ENCODE measurements around the gene SORCS1. TPM values are rescaled to one million over a fixed set of nuclear protein-coding genes. Genes with fewer than 3 reads are reported as not detected.

Gene SORCS1
- polyA plus RNA-seq, 1 experiment = 0.02 TPM

GRCh38 chr10:106938513-106938912, 226.0 kb downstream of the SORCS1 start:
- no peak overlapping the region for H3K4me3 ChIP-seq (ENCODE audit: low read depth, low read length)
- POLR2A ChIA-PET = no interaction called here
- CTCF ChIA-PET = no interaction called here
- H3K9me3 ChIP-seq (ENCODE audit: control insufficient read depth, insufficient read depth, low read length) = peaks cover 15% of the 10 kb centered on the region
- no peak overlapping the region for H3K27ac ChIP-seq (ENCODE audit: low read depth, low read length)
- H3K27me3 ChIP-seq (ENCODE audit: control insufficient read depth, insufficient read depth, low read length) = no peaks in the 10 kb centered on the region
- TF ChIP-seq, protein P1, sequence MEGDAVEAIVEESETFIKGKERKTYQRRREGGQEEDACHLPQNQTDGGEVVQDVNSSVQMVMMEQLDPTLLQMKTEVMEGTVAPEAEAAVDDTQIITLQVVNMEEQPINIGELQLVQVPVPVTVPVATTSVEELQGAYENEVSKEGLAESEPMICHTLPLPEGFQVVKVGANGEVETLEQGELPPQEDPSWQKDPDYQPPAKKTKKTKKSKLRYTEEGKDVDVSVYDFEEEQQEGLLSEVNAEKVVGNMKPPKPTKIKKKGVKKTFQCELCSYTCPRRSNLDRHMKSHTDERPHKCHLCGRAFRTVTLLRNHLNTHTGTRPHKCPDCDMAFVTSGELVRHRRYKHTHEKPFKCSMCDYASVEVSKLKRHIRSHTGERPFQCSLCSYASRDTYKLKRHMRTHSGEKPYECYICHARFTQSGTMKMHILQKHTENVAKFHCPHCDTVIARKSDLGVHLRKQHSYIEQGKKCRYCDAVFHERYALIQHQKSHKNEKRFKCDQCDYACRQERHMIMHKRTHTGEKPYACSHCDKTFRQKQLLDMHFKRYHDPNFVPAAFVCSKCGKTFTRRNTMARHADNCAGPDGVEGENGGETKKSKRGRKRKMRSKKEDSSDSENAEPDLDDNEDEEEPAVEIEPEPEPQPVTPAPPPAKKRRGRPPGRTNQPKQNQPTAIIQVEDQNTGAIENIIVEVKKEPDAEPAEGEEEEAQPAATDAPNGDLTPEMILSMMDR (IDR thresholded peaks at IDR 0.05; ENCODE audit: low read depth, low read length) = no peak
- DNase-seq (ENCODE audit: low read depth, low spot score) = no peak

DNA sequence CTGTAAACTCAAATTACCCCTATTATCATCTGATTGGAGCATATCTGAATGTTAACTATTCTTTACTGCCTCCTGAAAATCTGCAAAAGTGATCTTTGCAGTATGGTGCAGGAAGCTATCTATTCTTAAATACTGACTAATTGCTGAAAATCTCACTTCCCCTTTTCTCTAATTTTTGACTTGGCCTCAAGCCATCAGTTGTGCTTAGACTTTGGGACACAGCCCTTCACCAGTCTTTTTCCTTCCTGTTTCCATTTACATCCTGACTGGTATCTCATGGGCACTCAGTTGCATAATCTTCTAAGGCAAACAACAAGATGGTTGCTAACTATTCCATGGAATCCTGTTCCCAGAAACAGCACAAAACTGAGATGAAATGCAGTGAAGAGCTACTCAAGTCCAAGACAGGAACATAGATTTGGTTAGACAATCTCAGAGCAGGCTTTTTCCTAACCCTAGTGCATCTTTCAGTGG, 228.5 kb downstream of the SORCS1 start:
- no peak for DNase-seq (ENCODE audit: low read depth, low spot score)
- Histone ChIP-seq H3K27ac (ENCODE audit: low read depth, low read length) (no peak overlapping the region), H3K4me3 (ENCODE audit: low read depth, low read length) (no peak overlapping the region), H3K9me3 (ENCODE audit: control insufficient read depth, insufficient read depth, low read length) (peaks cover 5% of the 10 kb centered on the region), H3K27me3 (ENCODE audit: control insufficient read depth, insufficient read depth, low read length) (no peaks in the 10 kb centered on the region)
- CTCF ChIA-PET = no interaction called here
- TF ChIP-seq, protein P1 (IDR thresholded peaks at IDR 0.05; ENCODE audit: low read depth, low read length) = no peak
- POLR2A ChIA-PET = no interaction called here

GRCh38 chr10:106931853-106932249, 232.7 kb downstream of the SORCS1 start:
- peaks cover 17% of the 10 kb centered on the region for H3K9me3 ChIP-seq (ENCODE audit: control insufficient read depth, insufficient read depth, low read length)
- no peak overlapping the region for H3K27ac ChIP-seq (ENCODE audit: low read depth, low read length)
- H3K4me3 ChIP-seq (ENCODE audit: low read depth, low read length) = no peak overlapping the region
- CTCF ChIA-PET = no interaction called here
- TF ChIP-seq, protein P1 (IDR thresholded peaks at IDR 0.05; ENCODE audit: low read depth, low read length) = no peak
- DNase-seq (ENCODE audit: low read depth, low spot score) = no peak
- H3K27me3 ChIP-seq (ENCODE audit: control insufficient read depth, insufficient read depth, low read length) = no peaks in the 10 kb centered on the region
- POLR2A ChIA-PET = no interaction called here

DNA sequence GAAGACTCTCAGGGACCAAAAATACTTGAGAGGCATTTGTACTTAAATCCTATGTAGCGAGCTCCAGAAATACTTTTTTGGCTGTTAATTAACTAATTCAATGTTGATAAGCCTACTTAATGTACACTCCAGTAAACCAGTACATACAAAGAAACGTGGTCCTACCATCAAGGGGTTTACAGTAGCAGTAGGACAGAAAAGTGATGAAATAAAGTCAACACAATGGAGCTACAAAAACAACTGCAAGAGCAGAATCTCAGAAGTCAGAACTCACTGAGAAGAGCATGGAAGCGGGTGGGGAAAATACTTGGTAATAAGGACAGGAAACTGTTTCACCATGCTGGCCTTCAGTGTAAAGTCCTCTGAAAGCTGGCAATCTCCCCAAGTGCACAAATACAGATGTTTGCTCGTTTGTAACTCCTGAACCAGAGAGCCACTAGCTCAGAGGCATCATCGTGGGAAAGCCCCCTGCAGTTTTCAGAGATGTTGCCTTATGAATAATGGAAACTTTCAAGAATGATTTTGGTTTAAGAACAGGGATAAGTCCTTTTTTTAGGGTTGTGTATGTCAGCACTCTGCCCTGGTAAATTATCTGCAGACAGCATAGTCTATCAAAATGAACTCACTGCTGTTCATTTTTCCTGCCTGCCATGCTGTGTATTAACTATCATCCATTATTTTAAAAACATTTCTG, 233.2 kb downstream of the SORCS1 start:
- no peak for DNase-seq (ENCODE audit: low read depth, low spot score)
- H3K27me3 ChIP-seq (ENCODE audit: control insufficient read depth, insufficient read depth, low read length) = no peaks in the 10 kb centered on the region
- ChIA-PET POLR2A (no interaction called here), CTCF (no interaction called here)
- peaks cover 17% of the 10 kb centered on the region for H3K9me3 ChIP-seq (ENCODE audit: control insufficient read depth, insufficient read depth, low read length)
- no peak overlapping the region for H3K27ac ChIP-seq (ENCODE audit: low read depth, low read length)
- no peak overlapping the region for H3K4me3 ChIP-seq (ENCODE audit: low read depth, low read length)
- TF ChIP-seq, protein P1 (IDR thresholded peaks at IDR 0.05; ENCODE audit: low read depth, low read length) = no peak

GRCh38 chr10:106930751-106931150, 233.8 kb downstream of the SORCS1 start:
- POLR2A ChIA-PET = no interaction called here
- DNase-seq (ENCODE audit: low read depth, low spot score) = no peak
- no peak overlapping the region for H3K4me3 ChIP-seq (ENCODE audit: low read depth, low read length)
- no peaks in the 10 kb centered on the region for H3K27me3 ChIP-seq (ENCODE audit: control insufficient read depth, insufficient read depth, low read length)
- CTCF ChIA-PET = no interaction called here
- TF ChIP-seq, protein P1 (IDR thresholded peaks at IDR 0.05; ENCODE audit: low read depth, low read length) = no peak
- peaks cover 17% of the 10 kb centered on the region for H3K9me3 ChIP-seq (ENCODE audit: control insufficient read depth, insufficient read depth, low read length)
- no peak overlapping the region for H3K27ac ChIP-seq (ENCODE audit: low read depth, low read length)

All from AG04450 (cell line).